Measurements from ENCODE around the gene ABLIM1. TPM values are rescaled to one million over a fixed set of nuclear protein-coding genes. Genes with fewer than 3 reads are reported as not detected.

Gene ABLIM1
- total RNA-seq, 4 donors from 2014 or later, result 56.9 to 108 (median 96.1) TPM

DNA sequence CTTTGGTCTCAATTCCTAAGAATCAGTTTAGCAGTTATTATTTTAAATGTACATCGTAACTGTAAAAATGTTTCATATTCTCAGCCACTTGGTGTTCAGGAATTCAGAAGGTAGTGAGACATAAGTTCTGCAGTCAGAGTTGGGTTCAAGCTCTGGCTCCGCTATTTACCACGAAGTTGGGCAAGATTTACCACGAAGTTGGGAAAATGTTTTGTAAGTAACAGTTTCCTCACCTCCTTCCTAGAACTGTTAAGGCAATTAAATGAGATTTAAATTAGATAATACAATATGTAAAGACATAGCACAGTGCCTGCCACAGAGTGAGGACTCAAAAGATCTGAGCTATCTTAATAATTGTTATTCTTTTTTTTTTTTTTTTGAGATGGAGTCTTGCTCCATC, 16.3 kb upstream of the ABLIM1 start:
- intact Hi-C loops (cut with DNase I; ENCODE audit: low total_unique reads) (no loop called here), in situ Hi-C loops (cut with MboI; ENCODE audit: low pct_ligation_motif_present in 1 of 4, low pct_unique_long_range_greater_than_20kb in 1 of 4, low sequenced_read_pairs in 3 of 4) (no loop called here)
- DNase-seq, result no peak
- H3K4me3 ChIP-seq, result no peak overlapping the region
- TF ChIP-seq, protein P1, sequence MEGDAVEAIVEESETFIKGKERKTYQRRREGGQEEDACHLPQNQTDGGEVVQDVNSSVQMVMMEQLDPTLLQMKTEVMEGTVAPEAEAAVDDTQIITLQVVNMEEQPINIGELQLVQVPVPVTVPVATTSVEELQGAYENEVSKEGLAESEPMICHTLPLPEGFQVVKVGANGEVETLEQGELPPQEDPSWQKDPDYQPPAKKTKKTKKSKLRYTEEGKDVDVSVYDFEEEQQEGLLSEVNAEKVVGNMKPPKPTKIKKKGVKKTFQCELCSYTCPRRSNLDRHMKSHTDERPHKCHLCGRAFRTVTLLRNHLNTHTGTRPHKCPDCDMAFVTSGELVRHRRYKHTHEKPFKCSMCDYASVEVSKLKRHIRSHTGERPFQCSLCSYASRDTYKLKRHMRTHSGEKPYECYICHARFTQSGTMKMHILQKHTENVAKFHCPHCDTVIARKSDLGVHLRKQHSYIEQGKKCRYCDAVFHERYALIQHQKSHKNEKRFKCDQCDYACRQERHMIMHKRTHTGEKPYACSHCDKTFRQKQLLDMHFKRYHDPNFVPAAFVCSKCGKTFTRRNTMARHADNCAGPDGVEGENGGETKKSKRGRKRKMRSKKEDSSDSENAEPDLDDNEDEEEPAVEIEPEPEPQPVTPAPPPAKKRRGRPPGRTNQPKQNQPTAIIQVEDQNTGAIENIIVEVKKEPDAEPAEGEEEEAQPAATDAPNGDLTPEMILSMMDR (IDR thresholded peaks at IDR 0.05), result no peak
- TF ChIP-seq POLR2AphosphoS5 (IDR thresholded peaks at IDR 0.05), result no peak
- no peak for TF ChIP-seq POLR2A (IDR thresholded peaks at IDR 0.05)
- TF ChIP-seq EP300 (IDR thresholded peaks at IDR 0.05; ENCODE audit: low read depth), result no peak
- no peak overlapping the region for H3K27ac ChIP-seq
- no peaks in the 10 kb centered on the region for H3K36me3 ChIP-seq
- 88% methylated on average over 4 of the region's 4 CpGs for WGBS, 2 donors (ENCODE audit: low coverage in 1 of 2)
- H3K9me3 ChIP-seq, result no peaks in the 10 kb centered on the region
- no peaks in the 10 kb centered on the region for H3K4me1 ChIP-seq
- no peaks in the 10 kb centered on the region for H3K27me3 ChIP-seq

- TF ChIP-seq EP300 (IDR thresholded peaks at IDR 0.05; ENCODE audit: low read depth), result no peak
- no peak for TF ChIP-seq POLR2A (IDR thresholded peaks at IDR 0.05)
- TF ChIP-seq POLR2AphosphoS5 (IDR thresholded peaks at IDR 0.05), result no peak
- TF ChIP-seq, protein P1 (IDR thresholded peaks at IDR 0.05), result no peak
- Histone ChIP-seq H3K36me3 (no peaks in the 10 kb centered on the region), H3K9me3 (no peaks in the 10 kb centered on the region), H3K4me3 (no peak overlapping the region), H3K4me1 (peaks cover 0 to 3% (median 0%) of the 10 kb centered on the region in 4 donors), H3K27ac (no peak overlapping the region), H3K27me3 (no peaks in the 10 kb centered on the region)
- 79 to 83% methylated on average over 3 of the region's 3 CpGs for WGBS, 2 donors (ENCODE audit: low coverage in 1 of 2)
- DNase-seq, result no peak
- intact Hi-C loops (cut with DNase I; ENCODE audit: low total_unique reads), result no loop called here
- in situ Hi-C loops (cut with MboI; ENCODE audit: low pct_ligation_motif_present in 1 of 4, low pct_unique_long_range_greater_than_20kb in 1 of 4, low sequenced_read_pairs in 3 of 4), result no loop called here
Observed at GRCh38 chr10:114669648-114670047, 11.6 kb upstream of the ABLIM1 start.

GRCh38 chr10:114668375-114669080, 10.5 kb upstream of the ABLIM1 start:
- 90 to 95% methylated on average over 6 of the region's 6 CpGs for WGBS, 2 donors (ENCODE audit: low coverage in 1 of 2)
- intact Hi-C loops (cut with DNase I; ENCODE audit: low total_unique reads), result no loop called here

GRCh38 chr10:114665873-114666272, 7.8 kb upstream of the ABLIM1 start:
- Histone ChIP-seq H3K27ac (no peak overlapping the region), H3K36me3 (no peaks in the 10 kb centered on the region), H3K4me3 (no peak overlapping the region), H3K9me3 (no peaks in the 10 kb centered on the region), H3K4me1 (peaks cover 0 to 3% (median 1%) of the 10 kb centered on the region in 4 donors), H3K27me3 (no peaks in the 10 kb centered on the region)
- 71 to 88% methylated on average over 1 of the region's 1 CpG for WGBS, 2 donors (ENCODE audit: low coverage in 1 of 2)
- in situ Hi-C loops (cut with MboI; ENCODE audit: low pct_ligation_motif_present in 1 of 4, low pct_unique_long_range_greater_than_20kb in 1 of 4, low sequenced_read_pairs in 3 of 4) (no loop called here), intact Hi-C loops (cut with DNase I; ENCODE audit: low total_unique reads) (no loop called here)
- TF ChIP-seq POLR2AphosphoS5 (IDR thresholded peaks at IDR 0.05) (no peak), POLR2A (IDR thresholded peaks at IDR 0.05) (no peak), EP300 (IDR thresholded peaks at IDR 0.05; ENCODE audit: low read depth) (no peak)
- TF ChIP-seq, protein P1 (IDR thresholded peaks at IDR 0.05), result no peak
- DNase-seq, result no peak

More at GRCh38 chr10:114668375-114669080, 10.5 kb upstream of the ABLIM1 start:
- H3K36me3 ChIP-seq, result no peaks in the 10 kb centered on the region
- H3K27ac ChIP-seq, result no peak overlapping the region
- H3K4me3 ChIP-seq, result no peak overlapping the region
- H3K9me3 ChIP-seq, result no peaks in the 10 kb centered on the region
- H3K27me3 ChIP-seq, result no peaks in the 10 kb centered on the region
- in situ Hi-C loops (cut with MboI; ENCODE audit: low pct_ligation_motif_present in 1 of 4, low pct_unique_long_range_greater_than_20kb in 1 of 4, low sequenced_read_pairs in 3 of 4), result no loop called here
- TF ChIP-seq POLR2A (IDR thresholded peaks at IDR 0.05) (no peak), EP300 (IDR thresholded peaks at IDR 0.05; ENCODE audit: low read depth) (no peak), POLR2AphosphoS5 (IDR thresholded peaks at IDR 0.05) (no peak)
- TF ChIP-seq, protein P1 (IDR thresholded peaks at IDR 0.05), result no peak
- H3K4me1 ChIP-seq, result peaks cover 0 to 3% (median 1%) of the 10 kb centered on the region in 4 donors
- DNase-seq, result no peak

Data from transverse colon (tissue), 4 donors.